GM21737 (cell line): ENCODE results near the gene PNMA8A.

Experiments
- ATAC-seq: cut with Tn5 transposase; IDR thresholded peaks from one replicate; pipeline ENCODE4 v1.9.1; 2021; ENCODE audit warnings: mild to moderate bottlenecking, moderate library complexity; ENCODE audit not compliant: unreplicated experiment

PNMA8A gene

DNA sequence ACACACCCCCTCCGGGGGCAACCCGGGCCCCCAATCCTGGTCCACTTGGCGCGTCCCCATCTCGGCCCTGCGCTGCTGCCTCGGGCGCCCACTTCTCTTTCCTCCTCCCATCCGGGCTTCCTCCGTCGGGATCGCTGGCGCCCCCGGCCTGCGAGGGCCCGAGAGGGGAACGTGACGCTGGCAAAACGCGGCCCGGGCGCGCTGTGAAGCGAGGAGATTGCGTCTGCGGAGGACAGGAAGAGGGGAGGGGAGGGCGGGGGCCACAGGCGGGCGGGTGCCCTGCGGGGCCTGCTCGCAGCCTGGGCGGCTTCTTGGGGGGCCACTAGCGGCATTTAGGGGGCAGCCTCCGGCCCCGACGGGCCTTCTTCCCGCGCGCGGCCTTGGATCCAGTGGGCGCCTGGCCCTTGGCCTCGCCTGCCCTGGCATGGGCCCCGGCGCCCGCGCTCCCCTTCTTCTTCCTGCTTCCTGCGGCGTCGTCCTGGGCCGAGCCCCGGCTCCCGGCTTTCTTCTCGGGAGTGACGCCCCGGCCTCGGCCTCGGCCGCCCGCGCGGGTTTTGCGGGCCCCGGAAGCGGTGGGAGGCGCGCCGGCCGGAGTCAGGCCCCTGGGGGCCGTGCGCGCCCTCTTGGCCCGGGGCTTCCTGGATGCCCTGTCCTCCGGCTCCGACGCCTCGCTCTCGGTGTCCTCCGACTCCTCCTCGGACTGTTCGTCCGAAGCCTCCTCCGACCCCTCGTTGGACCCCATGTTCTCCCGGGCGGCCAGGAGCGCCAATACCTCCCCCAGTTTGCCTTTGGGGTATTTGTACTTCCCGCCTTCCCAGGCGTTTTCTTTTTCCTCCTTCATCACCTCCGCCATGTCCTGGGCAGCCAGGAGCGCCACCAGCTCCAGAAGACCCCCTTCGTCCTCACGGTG is 22.1 kb upstream of the PNMA8A start:
- ATAC-seq, result no peak

DNA sequence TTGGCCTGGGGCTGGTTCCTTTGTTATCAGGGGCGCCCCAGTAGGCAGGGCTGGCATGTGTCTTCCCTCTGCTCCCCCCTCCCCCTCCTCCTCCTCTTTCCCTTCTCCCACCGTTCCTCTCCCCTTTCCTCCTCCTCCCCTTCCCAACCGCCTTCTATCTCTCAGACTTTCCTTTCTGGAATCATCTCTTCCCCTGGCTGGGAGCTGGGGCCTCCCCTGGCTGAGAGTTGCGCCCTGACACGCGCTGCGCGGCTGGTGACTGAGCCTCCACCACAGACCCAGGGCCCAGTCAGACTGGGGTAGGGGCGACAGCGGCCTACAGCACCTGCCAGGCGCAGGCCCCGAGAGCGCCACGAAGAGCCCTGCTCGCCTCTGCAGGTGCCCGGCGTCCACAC is 21.5 kb upstream of the PNMA8A start:
- ATAC-seq, result no peak

DNA sequence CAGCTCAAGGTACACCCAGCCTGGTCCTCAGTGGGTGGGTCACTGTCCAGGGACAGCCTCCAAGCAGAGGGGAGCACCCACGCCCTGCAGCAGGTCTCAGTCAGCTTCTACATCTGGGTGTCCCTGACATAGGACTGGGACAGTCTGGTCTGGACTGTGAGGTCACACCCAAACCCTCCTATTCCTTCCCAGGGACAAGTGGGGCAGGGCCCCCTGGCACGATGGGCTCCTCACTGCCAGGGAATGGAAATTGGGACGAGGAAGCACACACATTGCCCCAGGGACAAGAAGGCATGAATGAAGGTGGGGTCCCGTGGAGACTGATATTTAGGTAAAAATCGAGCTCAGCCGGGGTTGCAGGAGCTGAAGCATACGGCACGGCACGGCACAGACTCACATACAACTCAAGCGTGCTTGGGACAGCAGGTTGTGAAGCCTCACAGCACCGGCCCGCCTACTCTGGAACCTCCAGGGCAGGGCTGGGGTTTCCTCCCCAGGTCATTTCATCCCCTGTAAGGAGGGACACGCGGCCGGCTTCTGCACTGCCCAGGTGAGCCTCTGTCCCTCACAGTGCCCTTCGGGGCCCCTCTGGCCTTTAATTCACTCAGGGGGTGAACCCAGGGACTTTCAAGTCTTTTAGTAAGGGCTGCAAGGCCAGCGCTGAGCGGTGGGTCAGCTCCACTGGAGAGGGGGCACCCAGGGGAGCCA is 20.8 kb upstream of the PNMA8A start:
- no peak for ATAC-seq

DNA sequence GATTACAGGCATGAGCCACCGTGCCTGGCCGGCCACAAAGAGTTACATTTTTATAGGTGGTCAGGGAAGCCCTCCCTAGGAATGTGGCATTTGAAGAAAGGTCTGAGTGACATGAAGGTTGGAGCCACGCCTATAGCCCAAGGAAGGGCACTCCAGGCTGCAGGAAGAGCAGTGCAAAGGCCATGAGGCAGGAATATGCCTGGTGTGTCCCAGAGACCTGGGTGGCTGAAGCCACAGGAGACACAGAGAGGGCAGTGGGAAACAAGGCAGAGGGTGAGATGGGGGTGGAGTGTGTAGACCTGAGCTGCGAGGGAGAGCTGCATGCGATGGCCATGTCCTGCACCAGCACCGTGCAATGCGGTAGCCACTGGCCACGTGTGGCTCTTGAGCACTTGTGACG is 19.4 kb upstream of the PNMA8A start:
- no peak for ATAC-seq

DNA sequence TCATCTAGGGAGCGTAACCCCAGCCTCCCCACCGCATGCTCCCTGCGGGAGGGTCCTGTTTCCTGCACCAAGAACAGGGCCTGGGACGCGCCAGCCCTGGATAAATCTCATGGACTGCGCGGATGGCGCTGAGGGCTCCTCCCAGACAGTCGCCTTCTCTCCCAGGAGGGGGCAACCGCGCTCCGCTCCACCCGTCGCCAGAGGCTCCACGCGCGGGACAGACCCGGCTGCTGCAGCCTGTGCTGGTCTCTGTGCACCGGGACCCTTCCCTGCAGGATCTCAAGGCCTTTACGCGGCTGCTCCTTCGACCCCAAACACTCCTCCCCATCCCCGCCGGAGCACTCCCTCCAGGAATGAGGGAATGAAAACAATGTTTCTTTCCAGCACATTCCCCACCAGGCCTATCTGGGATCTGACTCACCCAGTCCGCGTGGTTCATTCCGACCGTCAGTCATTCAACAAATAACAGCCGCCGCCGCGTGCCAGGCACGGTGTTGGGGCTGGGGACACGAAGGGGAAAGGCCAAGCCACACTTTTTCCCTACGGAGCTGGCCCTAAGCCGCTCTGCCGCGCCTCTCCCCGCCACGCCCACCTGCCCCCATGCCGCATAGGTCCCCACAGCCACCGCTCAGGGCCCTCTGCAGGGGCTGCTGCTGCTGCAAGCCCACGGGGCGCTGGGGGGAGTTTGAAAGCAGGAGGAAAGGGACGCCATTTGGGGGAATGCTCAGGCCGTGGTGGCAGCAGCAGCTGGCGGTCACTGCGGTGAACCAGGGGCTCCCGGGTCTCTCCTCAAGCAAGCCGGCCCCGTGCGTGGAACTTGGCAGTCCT is 18.3 kb upstream of the PNMA8A start:
- ATAC-seq, result no peak

DNA sequence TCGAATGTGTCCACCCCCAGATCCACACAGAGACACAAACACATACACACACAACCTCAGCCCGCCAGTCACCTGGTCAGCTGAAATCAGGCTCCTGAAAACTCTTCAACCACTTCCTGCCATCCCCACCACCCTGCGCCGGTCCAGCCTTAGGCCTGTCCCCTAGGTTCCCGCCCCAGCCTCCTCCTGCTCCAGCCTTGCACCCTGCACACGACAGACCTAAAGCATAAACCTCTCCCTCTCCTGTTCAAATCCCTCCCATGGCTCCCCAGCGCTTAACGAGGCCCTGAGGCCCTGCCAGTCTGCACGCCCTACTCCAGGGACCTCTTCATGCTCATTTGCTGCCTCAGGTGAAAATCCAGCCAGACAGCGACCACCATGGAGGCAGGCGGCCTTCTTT is 17.2 kb upstream of the PNMA8A start:
- no peak for ATAC-seq

DNA sequence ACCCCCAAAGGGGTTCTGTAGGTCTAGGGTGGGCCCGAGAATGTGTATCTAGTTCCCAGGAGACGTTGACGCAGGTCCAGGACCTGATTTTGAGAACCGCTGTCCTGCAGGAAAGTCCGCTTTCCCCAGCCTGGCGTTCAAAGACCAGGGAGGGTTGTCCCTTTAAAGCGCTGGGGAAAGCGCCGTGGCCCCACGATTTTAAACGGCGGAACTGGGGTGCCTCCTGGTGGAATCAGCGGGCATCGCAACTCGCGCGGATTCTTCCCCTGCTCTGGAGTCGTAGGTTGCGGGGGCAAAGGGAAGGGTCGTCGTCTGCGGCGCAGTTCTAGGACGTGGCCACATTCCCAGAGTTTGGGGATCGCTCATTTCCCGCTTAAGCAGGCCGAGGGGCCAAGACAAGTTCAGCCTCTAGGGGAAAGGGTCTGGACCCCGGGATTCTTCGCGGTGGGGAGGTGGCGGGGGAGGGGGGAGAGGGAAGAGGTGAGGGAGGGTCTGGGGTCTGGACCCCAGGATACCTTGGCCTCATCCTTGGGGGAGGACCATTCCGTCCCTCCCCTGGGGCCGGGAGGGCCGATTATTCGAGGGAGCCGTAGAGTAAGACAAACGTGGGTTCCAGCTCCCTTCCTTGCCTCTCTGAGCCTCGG is 16.6 kb upstream of the PNMA8A start:
- no peak for ATAC-seq

DNA sequence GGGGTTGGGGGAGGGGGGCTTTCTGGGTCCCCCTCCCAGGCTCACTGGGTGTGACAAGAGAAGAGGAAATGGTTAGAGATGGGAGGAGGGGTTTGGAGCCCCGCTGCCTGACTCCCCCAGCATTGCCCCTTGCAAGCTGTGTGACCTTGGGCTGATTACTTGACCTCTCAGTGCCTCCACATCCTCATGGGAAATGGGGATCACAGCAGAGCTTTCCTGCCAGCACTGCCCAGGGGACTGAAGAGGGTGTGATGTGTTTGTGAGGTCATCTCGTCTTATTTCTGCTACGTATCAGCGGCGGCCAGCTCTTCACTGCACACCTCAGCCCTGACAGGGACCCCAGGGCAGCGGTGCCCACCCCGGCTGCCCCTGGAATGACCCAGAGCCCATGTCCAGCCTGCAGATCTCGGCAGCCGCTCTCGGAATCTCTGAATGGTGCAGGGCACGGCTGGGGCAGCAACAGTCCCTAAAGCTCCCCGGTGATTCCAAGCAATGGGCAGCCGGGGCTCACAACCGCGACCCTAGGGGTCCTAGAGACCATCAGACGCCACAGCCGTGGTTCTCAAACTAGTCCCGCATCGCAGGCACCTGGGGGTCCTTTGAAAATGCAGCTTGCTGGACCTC is 15.9 kb upstream of the PNMA8A start:
- ATAC-seq, result no peak

DNA sequence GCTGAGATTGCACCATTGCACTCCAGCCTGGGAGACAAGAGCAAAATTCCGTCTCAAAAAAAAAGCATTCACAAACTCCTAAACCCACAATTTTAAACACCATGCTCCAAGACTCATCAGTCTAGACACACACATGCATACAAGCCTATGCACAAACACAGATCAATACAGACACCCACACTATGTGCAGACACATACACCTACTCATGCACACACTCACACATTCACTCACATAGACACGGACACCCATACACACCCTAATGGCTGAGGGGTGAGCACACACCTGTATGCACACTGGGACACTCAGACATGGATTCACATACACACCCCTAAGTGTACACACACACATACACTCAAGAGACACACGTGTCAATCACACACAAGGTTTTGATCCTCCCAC is 15.0 kb upstream of the PNMA8A start:
- ATAC-seq, result no peak

DNA sequence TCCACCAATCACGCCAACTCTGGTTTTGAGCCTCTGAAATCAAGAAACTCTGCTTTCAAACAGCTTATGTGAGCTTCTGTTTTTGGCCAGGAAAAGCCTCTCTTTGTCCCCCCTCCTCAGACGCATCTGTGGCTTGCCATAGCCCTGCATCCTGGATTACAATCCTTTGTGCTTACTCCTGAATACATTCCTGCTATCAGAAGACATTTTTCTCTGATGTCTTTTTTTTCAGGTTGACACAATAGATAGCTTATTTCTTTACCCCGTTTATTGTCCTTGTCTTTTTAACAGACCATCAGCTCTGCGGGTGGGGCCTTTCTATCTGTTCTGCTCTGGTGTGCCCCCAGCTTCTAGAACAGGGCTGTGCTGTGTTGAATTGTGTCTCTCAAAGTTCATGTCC is 13.3 kb upstream of the PNMA8A start:
- no peak for ATAC-seq

DNA sequence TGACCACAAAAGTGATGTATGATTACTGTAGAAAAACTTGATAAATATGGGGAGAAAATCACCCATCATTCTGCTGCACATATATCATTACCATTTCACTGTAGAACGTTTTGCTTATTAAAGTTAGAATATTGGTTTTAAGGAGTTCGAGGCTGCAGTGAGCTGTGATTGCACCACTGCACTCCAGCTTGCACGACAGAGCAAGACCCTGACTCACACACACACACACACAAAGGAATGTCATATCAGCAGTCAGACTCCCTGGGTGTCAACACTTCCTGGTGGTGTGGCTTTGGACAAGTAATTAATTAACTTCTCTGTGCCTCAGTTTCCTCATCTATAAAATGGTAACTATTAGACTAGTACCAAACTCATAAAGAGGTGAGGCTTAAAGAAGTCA is 11.3 kb upstream of the PNMA8A start:
- no peak for ATAC-seq

DNA sequence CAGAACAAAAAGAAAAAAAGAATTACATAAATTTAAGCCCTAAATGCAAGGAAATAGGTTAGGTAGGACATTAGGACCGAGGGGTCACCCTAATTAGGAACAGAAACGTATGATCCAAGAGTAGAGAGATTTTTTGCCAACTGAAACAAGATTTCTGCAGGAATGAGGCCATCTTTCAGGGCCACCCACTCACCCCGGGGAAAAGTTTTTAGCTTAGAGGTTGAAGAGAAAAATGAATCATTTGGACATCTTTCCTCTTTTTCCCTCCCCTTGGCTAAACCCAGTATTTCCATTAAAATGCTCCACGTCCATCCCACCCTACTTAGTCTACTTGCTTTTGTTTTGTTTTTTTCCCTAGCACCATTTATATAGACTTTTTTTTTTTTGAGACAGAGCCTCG is 10.6 kb upstream of the PNMA8A start:
- no peak for ATAC-seq

DNA sequence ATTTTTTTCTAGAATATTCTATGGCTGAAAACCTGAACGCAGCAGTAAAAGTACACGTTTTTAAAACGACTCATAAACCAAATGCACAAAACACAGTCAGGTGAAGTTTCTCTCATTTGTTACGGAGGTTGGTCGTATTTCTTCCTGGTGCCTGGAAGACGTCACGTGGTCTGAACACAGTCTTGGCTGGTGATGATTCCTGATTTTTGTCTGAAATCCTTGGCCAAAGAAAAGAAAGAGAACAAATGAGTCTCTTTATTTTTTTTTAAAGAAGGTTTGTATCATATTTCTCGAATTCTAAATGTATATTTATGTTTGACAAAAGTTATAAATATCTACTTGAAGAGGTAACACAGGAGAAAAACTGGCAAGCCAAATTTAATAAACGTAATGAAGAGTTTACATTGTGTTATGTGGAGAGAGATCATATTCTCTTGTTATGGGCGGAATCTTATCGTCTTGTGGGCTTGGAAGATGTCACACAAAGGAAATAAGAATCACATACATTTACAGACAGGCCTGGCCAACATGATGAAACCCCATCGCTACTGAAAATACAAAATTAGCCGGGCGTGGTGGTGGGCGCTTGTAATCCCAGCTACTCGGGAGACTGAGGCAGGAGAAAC is 10.0 kb upstream of the PNMA8A start:
- no peak for ATAC-seq

DNA sequence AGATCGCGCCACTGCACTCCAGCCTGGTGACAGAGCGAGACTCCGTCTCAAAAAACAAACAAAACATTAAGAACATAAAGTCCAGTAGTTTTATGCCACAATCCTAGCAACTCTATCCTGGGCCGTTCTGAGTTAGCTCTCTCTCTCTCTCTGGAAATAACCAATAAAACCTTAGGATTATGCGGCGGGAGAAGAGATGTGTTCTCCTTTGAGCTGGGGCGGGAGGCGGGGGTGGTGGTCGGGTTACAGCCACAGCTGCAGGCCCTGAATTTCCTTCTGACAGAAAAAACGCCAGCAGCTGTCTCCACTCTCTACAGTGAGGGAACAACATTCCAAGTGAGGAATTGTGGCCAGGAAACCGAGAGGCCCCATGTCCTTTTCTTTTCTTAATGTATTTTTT is 9.1 kb upstream of the PNMA8A start:
- ATAC-seq, result no peak

DNA sequence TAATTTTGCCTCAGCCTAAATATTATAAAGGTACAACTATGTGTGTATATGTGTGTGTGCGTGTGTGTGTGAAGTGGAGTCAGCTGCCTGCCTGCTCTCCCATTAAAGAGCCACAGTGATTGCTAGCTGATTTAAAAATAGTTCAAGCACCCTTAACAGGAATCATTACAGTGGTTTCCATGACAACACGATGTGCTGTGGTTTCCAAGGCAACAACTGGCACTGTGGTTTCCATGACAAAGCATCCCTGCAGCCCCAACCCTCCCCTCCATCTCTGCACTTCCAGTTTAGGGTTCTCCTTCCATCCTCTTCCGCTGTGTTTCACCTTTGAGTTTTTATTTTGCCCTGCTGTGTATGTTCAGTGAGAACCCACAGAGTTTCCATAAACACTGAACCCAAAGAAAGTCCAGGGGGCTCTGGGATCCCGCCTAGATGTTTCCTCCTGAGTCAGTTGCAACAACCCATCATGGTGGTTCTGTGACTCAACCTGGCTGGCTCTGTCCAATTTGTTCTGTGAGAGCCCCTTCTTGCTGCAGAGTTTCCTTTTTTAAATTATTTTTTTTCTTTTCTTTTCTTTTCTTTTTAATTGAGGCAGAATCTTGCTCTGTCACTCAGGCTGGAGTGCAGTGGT is 7.1 kb upstream of the PNMA8A start:
- no peak for ATAC-seq

DNA sequence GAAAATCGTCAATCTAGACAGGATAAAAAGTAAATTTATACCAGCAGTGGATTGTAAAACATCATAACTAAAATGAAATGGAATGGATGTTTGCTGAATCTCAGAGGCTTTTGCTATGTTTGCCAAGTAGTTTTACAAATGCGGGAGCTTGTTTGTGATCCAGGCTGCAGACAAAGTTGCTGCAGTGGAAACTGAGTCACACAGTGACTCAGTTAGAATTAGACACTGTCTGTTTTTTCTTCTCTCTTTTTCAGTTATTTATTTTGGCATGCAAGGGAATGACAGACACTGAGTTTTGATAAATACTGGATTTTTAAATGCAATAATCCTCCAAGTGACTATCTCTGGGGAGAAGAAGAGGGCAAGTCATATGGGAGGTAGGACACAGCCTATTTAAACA is 4.6 kb upstream of the PNMA8A start:
- no peak for ATAC-seq

DNA sequence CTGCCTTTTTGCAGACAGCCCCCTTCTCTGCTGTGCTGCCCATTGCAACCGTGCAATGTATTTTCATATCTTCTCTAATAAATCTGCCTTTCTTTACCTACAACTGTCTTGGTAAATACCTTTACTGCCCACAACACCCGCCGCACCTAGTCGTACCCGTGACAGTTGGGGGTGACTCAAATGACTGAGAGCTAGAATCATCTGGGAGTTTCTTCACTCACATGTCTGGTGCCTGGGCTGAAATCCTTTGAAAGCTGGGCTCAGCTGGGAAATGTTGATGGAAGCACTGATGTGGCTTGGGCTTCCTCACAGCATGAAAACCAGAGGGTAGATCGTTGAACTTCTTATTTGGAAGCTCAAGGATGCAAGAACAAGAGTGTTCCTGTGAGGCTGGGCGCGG is 2.8 kb upstream of the PNMA8A start:
- no peak for ATAC-seq

DNA sequence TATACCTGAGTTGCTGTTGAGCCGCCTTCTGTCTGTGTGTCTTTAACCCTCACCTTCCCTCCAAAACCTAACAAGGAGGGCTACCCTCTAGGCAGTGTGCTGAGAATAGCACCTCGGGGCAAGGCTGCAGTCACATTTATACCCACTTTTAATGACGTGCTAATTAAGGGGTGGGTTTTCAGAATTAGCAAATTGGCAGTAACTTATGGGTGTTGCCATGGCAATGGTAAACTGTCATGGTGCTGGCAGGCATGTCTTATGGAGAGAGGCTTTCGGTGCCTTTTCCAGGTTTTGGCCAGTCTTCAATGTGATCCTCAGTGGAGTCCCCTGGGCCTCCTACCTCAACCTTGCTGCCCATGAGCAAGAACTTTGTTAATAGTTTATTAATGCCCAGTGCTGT is 1.2 kb upstream of the PNMA8A start:
- no peak for ATAC-seq

DNA sequence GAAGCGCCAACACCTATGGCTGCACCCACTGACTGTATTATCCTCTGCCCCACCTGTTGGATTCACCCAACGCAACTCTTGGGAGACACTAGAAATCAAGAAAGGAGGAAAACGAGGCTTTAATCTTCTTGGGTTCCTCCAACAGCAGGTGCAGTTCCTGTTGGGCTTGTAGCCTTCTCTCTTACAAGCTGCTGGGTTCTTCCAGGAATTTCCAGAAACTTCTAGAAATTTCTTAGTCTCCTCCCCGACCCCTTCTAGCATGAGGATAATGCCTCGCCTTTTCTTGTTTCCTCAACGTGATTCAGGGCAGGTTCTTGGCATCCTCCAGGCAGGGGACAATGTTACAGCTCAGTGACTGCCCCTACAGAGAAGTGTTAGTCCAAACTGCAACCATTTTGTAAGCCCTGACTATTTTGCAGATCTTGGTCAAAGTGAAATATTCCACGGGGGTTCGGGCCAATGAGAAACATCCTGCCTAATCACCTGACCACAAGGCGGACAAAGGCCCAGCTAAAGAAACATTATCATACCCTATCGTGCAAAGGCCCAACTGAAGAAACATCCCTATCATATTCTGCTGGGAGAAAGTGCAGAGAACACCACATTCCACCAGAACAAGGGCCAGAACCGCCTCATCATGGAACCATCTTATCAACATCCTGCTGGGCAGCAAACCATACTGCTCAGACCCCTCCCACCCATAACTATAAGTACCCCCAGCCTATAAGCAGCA is 614 bp upstream of the PNMA8A start:
- ATAC-seq, result no peak
